ENCODE results near the gene SEC14L6.

DNA sequence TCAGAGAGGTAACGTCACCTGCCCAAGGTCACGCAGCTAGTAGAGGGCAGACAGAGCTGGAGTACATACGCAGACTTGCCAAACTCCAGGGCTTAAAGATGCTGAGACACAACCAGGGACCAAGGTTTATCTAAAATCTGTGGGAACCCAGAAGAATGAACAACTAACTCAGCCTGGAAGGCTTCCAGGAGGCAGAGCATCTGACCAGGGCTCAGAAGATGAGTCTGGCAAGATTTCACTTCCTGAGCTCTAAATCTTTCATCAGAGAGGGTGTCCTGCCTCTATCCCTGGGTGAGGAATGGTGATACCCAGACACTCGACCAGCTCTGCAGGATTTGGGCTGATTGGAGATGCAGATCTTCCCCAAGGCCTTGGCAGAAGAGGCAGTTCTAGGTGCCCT lies 18.8 kb upstream of the SEC14L6 start:
- TF ChIP-seq, protein P1, sequence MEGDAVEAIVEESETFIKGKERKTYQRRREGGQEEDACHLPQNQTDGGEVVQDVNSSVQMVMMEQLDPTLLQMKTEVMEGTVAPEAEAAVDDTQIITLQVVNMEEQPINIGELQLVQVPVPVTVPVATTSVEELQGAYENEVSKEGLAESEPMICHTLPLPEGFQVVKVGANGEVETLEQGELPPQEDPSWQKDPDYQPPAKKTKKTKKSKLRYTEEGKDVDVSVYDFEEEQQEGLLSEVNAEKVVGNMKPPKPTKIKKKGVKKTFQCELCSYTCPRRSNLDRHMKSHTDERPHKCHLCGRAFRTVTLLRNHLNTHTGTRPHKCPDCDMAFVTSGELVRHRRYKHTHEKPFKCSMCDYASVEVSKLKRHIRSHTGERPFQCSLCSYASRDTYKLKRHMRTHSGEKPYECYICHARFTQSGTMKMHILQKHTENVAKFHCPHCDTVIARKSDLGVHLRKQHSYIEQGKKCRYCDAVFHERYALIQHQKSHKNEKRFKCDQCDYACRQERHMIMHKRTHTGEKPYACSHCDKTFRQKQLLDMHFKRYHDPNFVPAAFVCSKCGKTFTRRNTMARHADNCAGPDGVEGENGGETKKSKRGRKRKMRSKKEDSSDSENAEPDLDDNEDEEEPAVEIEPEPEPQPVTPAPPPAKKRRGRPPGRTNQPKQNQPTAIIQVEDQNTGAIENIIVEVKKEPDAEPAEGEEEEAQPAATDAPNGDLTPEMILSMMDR (IDR thresholded peaks at IDR 0.05) = no peak
- TF ChIP-seq POLR2AphosphoS5 (IDR thresholded peaks at IDR 0.05; ENCODE audit: insufficient read depth in 1 of 2, low read depth in 1 of 2) (no peak), POLR2A (IDR thresholded peaks at IDR 0.05) (no peak)
